Epithelial cell of prostate (primary cell): ENCODE data around the gene APOC3.
"Not testable (repeated sequence)": the region's sequence is repeated elsewhere in the genome, so short reads cannot be mapped to it uniquely, and the experiment has no call there.

Source experiments
- DNase-seq: peaks from one replicate; pipeline ENCODE4 v3.0.0-alpha.2; 2011; ENCODE audit warnings: low read depth, low spot score
- H3K27ac ChIP-seq: fragments of 450-650 bp; 2 replicates; pipeline ENCODE4 v1.5.1; 2017; ENCODE audit warnings: mild to moderate bottlenecking

Gene APOC3

DNA sequence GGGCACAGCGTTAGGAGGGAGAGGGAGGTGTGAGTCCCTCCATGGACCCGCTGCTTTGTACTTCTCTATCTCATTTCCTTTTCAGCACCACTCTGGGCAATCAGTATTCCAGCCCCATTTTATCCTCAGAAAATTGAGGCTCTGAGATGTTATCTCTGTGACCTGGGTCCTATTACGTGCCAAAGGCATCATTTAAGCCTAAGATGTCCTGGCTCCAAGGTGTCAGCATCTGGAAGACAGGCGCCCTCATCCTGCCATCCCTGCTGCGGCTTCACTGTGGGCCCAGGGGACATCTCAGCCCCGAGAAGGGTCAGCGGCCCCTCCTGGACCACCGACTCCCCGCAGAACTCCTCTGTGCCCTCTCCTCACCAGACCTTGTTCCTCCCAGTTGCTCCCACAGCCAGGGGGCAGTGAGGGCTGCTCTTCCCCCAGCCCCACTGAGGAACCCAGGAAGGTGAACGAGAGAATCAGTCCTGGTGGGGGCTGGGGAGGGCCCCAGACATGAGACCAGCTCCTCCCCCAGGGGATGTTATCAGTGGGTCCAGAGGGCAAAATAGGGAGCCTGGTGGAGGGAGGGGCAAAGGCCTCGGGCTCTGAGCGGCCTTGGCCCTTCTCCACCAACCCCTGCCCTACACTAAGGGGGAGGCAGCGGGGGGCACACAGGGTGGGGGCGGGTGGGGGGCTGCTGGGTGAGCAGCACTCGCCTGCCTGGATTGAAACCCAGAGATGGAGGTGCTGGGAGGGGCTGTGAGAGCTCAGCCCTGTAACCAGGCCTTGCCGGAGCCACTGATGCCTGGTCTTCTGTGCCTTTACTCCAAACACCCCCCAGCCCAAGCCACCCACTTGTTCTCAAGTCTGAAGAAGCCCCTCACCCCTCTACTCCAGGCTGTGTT lies 829 bp upstream of the APOC3 start:
- no peak for DNase-seq
- H3K27ac ChIP-seq: no peak overlapping the region

DNA sequence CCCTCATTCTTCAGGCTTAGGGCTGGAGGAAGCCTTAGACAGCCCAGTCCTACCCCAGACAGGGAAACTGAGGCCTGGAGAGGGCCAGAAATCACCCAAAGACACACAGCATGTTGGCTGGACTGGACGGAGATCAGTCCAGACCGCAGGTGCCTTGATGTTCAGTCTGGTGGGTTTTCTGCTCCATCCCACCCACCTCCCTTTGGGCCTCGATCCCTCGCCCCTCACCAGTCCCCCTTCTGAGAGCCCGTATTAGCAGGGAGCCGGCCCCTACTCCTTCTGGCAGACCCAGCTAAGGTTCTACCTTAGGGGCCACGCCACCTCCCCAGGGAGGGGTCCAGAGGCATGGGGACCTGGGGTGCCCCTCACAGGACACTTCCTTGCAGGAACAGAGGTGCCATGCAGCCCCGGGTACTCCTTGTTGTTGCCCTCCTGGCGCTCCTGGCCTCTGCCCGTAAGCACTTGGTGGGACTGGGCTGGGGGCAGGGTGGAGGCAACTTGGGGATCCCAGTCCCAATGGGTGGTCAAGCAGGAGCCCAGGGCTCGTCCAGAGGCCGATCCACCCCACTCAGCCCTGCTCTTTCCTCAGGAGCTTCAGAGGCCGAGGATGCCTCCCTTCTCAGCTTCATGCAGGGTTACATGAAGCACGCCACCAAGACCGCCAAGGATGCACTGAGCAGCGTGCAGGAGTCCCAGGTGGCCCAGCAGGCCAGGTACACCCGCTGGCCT lies 641 bp downstream of the APOC3 start:
- DNase-seq: no peak

DNA sequence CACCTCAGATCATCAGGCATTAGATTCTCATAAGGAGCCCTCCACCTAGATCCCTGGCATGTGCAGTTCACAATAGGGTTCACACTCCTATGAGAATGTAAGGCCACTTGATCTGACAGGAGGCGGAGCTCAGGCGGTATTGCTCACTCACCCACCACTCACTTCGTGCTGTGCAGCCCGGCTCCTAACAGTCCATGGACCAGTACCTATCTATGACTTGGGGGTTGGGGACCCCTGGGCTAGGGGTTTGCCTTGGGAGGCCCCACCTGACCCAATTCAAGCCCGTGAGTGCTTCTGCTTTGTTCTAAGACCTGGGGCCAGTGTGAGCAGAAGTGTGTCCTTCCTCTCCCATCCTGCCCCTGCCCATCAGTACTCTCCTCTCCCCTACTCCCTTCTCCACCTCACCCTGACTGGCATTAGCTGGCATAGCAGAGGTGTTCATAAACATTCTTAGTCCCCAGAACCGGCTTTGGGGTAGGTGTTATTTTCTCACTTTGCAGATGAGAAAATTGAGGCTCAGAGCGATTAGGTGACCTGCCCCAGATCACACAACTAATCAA lies 2.2 kb downstream of the APOC3 start:
- no peak for DNase-seq
- no peak overlapping the region for H3K27ac ChIP-seq

More for the DNA sequence above, 641 bp downstream of the APOC3 start:
- H3K27ac ChIP-seq: no peak overlapping the region

DNA sequence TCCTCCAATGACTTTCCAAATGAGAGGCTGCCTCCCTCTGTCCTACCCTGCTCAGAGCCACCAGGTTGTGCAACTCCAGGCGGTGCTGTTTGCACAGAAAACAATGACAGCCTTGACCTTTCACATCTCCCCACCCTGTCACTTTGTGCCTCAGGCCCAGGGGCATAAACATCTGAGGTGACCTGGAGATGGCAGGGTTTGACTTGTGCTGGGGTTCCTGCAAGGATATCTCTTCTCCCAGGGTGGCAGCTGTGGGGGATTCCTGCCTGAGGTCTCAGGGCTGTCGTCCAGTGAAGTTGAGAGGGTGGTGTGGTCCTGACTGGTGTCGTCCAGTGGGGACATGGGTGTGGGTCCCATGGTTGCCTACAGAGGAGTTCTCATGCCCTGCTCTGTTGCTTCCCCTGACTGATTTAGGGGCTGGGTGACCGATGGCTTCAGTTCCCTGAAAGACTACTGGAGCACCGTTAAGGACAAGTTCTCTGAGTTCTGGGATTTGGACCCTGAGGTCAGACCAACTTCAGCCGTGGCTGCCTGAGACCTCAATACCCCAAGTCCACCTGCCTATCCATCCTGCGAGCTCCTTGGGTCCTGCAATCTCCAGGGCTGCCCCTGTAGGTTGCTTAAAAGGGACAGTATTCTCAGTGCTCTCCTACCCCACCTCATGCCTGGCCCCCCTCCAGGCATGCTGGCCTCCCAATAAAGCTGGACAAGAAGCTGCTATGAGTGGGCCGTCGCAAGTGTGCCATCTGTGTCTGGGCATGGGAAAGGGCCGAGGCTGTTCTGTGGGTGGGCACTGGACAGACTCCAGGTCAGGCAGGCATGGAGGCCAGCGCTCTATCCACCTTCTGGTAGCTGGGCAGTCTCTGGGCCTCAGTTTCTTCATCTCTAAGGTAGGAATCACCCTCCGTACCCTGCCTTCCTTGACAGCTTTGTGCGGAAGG lies 2.9 kb downstream of the APOC3 start:
- DNase-seq: no peak
- no peak overlapping the region for H3K27ac ChIP-seq

DNA sequence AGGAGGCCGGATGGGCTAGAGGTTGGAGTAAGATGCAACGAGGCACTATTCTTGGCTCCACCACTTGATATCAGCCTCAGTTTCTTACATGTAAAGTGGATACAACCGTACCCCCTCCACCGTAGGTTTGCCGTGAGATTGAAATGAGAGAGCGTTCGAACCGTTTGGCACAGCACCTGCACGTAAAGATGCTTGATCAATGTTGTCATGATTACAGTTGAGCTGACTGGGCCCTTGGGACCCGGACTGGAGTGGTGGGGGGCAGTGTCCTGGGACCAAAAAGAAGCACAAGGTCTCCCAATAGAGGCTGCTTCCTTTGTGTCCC lies 3.7 kb downstream of the APOC3 start:
- no peak for DNase-seq
- no peak overlapping the region for H3K27ac ChIP-seq

DNA sequence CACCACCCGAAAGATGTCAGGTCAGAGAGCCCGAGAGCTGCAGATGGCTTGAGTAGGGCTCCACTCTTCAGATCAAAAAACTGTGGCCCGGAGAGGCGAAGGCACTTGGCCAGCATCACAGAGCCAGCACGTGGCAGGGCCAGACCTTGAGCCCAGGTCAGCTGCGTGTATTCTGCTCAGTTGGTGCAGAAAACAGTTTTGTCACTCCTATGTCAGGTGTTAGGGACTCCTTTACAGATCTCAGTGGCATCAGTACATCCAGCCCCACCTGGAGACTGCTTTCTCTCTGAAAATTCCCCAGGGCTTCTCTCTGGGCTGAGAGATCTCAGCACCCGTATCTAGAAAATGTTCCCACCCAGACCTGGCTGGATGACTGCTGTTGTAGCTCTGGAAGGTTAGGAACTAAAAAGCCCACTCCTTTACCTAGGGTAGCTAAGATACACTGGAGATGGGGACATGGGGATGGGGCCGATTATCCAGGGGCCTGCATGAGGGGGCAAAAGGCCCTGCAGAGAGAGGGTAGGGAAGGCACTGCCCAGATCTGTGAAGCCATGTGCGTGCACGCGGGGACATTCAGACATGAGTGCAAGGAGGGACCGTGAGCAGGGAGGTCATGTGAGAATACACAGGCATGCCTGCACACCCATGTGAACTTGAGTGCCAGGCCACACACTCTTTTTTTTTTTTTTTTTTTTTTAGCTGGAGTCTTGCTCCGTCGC lies 4.3 kb downstream of the APOC3 start:
- H3K27ac ChIP-seq: no peak overlapping the region
- no peak for DNase-seq

DNA sequence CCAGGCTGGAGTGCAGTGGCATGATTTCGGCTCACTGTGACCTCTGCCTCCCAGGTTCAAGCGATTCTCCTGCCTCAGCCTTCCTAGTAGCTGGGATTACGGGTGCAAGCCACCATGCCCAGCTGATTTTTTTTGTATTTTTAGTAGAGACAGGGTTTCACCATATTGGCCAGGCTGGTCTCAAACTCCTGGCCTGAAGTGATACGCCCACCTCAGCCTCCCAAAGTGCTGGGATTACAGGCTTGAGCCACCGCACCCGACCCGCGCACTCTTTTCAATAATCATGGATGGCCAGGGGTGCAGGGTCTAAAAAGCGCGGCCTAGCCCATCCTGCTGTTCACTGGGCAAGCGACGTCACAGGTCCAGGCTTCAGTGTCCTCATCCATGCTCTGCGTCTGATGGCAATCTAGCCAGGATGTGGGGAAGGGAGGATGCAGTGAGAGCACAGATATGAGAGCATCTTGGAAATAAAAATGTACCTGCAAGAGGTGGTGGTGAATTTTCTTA lies 4.9 kb downstream of the APOC3 start:
- not testable (repeated sequence) for DNase-seq, H3K27ac ChIP-seq

DNA sequence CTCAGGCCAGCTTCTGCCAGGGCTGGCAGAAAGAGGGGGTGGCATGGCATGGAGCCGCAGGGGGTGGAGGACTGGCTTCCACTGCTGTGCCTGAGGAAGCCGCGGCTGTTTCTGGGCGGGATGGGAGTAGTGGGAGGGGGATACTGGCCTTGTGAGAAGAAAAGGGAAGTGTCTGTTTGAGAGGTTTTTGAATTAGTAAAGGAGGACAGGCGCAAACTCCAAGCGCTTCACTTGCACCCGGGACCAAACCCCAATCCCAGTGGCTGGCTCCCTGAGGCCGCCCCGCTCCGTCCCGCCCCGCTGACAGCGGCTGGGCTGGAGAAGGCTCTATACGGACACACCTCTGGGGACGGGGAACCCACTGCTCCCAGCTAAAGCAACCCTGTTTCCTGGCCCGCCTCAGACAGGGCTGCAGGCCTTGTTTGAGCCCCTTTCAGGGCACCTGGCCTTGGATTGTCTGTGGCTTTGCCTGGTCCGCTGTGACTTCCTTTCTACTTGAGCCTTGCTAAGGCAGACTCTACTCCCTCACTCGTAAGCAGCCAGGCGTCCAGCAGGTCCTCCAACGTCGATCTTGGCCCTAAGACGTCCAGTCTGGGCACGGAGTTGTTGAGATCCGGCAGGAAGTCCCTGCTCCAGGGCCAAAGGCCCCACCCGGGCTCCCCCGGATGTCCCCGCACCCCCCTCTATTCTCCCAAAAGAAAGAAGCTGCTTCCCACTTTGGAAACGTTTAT lies 5.5 kb downstream of the APOC3 start:
- no peak overlapping the region for H3K27ac ChIP-seq
- DNase-seq: no peak

DNA sequence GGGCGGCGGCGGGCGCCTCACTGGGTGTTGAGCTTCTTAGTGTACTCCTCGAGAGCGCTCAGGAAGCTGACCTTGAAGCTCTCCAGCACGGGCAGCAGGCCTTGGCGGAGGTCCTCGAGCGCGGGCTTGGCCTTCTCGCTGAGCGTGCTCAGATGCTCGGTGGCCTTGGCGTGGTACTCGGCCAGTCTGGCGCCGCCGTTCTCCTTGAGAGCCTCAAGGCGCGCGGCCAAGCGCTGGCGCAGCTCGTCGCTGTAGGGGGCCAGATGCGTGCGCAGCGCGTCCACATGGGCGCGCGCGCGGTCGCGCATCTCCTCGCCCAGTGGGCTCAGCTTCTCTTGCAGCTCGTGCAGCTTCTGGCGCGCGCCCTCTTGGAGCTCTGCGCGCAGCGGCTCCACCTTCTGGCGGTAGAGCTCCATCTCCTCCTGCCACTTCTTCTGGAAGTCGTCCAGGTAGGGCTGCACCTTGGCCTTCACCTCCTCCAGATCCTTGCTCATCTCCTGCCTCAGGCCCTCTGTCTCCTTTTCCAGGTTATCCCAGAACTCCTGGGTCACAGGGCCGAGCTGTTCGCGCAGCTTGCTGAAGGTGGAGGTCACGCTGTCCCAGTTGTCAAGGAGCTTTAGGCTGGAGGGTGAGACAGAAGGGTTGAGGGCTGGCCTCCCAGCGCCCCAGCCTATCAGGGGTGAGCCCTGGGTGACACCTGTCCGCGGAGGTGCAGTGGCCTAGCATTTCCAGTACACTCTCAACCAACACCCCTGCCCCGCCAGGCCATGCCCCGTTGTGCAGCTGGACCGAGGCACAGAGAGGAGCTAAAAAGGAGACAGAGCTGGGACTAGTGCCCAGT lies 6.3 kb downstream of the APOC3 start:
- no peak overlapping the region for H3K27ac ChIP-seq
- DNase-seq: no peak

DNA sequence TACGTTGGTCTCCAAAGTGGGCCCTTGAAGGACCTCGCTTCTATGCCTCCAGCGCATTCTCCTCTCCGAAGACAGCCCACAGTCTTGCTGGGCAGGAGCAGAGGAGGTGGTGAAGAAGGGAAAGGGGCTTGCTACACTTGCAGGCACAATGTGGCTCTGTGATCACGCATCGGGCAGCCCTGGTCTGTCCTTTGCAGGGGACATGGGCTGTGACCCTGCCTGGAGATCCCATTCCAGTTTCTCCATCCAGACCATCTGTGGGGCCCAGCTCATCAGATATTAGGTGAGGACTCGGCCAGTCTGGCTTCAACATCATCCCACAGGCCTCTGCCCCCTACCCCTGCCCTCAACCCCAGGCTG lies 6.9 kb downstream of the APOC3 start:
- no peak for DNase-seq
- H3K27ac ChIP-seq: no peak overlapping the region

DNA sequence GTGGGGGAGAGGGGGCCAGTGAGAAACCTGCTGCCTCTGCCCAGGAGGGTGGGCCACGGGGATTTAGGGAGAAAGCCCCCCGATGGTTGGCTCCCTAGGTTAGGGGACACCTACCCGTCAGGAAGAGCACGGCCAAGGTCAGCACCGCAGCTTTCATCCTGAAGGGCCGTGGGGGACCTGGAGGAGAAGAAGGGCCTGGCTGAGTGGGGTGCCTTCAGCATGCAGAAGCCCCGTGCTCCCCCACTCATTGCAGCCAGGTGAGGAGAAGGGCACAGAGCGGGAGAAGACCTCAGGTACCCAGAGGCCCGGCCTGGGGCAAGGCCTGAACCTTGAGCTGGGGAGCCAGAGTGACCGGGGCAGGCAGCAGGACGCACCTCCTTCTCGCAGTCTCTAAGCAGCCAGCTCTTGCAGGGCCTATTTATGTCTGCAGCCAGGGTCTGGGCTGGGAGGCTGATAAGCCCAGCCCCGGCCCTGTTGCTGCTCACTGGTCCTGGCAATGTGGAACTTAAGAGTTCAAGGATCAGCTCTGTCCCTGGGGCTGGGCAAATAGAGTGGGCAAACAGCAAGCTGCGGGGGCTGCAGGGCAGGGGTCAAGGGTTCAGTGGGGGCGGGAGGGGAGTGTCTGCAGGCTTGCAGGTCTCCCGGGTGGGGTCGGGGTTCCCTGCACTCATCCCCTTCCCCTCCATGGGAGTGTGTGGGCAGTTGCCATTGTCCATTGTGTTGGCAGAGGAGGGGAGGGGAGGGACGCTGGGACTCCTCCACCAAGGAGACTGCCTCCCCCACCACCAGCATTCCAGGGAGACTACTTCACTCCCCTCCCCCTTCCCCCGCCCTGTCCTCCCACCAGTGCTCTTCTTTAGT lies 7.8 kb downstream of the APOC3 start, which contains the start of gene APOA1:
Gene APOA1 (minus strand): TSS at position 392 of the 861 bp plus-strand sequence. CDS start 235 bp downstream, at position 157.
- DNase-seq: no peak
- H3K27ac ChIP-seq: no peak within 1 kb of the TSS

DNA sequence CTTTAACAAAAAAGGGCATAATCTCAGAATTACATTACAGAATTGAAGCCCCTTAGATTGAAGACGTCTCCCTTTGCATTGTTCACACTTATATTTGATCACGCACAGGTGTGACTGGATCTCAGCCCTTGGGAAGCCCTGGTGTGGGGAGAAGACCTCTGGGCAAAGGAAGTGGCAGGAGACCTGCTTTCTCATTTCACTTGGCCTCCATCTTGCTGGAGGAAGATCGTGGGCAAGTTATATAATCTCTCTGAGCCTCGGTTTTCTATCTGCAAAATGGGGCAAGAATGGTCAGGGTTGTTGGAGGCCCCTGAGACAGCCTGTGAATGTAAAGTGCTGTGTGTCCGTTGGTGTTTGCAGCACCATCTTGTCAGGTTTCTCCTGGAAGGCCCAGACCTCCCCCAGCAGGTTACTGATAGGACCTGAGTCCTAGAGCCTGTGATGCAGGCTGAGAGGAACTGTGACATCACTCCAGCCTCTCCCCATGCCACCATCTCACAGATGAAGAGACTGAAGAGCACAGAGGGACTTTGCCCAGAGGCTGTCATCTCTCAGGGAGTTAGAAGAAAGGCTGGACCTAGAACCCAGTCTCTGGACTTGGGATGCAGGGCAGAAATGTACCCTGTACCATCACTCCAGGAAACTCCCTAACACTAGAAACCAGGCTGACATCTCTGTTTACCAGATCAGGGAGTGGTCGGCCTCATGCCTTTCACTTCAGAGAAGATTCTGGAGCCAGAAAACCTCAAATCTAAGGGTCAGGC lies 8.8 kb downstream of the APOC3 start:
- no peak overlapping the region for H3K27ac ChIP-seq
- DNase-seq: no peak

DNA sequence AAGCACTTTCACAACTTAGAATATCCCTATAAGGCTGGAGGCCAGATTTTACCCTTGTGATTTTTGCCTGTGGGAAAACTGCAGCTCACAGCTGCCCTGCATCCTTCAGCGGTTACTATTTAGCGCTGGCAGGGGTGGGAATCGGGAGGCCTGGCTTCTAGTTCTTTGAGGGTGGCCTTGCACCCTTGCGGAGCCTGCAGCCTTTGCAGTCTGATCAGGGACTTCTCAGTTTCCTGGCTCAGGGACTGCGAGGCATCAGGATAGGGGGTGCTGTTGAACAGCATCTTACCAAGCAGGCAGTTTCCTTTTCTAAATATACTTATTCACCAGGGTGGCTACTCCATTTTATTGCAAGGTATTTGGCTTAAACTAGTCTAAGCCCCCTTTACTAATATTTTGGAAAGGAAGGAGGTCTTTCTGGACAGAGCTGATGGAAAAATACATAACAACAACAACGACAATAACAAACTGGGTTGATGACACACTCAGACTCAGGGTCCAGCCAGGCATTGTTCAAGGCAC lies 10.6 kb downstream of the APOC3 start:
- DNase-seq: no peak
- no peak overlapping the region for H3K27ac ChIP-seq

DNA sequence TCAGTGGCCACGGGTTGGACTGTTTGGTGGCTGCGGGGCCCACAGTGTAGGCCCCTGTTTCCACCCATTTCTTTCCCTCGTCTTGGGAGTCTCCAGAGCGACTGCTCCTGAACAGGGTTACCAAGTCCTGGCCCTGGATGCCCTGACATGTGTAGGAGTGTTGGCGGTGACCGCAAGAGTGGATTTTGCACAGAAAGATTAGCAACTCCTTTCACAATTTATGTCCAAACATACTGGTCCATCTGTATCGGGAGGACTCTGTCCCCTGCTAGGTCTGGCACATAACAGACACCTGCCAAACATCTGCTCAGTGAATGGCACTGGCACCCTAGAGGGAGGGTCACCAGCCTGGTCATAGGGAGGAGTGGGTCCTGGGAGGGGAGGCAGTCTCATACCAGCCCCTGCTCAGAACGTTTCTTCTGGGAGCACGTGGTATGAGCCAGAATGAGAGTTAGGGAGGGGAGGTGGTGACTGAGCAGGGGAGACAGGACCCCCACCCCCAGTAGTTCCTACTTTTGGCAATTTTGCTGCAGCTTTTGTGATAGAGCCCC lies 11.1 kb downstream of the APOC3 start:
- no peak overlapping the region for H3K27ac ChIP-seq

DNA sequence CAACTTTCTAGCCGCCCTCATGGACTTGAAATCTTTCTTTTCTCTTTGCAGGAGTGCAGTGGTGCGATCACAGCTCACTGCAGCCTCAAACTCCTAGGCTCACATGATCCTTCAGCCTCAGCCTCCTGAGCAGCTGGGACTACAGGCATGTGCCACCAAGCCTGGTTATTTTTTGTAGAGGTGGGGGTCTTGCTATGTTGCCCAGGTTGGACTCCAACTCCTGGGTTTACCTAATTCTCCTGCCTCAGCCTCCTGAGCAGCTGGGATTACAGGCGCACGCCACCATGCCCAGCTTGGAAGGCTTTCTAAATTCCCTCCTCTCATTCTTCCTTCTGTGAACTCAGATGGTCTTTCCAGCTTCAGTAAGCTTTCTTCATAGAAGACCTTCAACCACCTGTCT lies 12.4 kb downstream of the APOC3 start:
- DNase-seq: no peak
- H3K27ac ChIP-seq: no peak overlapping the region

More for the DNA sequence above, 11.1 kb downstream of the APOC3 start:
- DNase-seq: no peak

DNA sequence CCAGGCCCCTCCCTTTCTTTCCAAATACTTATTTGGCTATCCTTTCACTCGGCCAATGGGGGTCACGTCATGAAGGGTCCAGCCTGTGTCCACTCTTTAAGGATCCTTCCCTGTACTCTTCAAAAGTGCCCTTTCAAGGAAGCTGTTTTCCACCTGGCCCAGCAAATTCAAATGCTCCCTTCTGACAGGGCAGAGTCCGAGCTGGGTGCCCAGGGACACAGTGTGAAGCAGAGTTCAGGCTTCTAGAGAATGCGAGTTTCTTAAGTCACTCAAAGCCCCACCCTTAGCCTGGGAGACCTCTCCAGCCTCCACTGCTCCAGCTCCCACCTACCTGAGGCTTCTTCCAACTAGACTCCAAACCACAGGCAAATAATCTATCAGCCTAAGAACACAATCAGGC lies 13.2 kb downstream of the APOC3 start:
- no peak overlapping the region for H3K27ac ChIP-seq
- DNase-seq: no peak
